HTR-8/SVneo (cell line): ENCODE results near the gene ZNF620.
"Not testable (repeated sequence)": the region's sequence is repeated elsewhere in the genome, so short reads cannot be mapped to it uniquely, and the experiment has no call there.

ENCODE experiments used
- DNase-seq: peaks from one replicate; pipeline ENCODE4 v3.0.0; 2011; ENCODE audit warnings: low spot score, mixed read lengths; ENCODE audit not compliant: insufficient read length
- FAIRE-seq: peaks from 2 replicates; lab custom pipeline; 2011; peaks lifted over from hg19 to GRCh38; lab: Jason Lieb, UNC

The ZNF620 gene

DNA sequence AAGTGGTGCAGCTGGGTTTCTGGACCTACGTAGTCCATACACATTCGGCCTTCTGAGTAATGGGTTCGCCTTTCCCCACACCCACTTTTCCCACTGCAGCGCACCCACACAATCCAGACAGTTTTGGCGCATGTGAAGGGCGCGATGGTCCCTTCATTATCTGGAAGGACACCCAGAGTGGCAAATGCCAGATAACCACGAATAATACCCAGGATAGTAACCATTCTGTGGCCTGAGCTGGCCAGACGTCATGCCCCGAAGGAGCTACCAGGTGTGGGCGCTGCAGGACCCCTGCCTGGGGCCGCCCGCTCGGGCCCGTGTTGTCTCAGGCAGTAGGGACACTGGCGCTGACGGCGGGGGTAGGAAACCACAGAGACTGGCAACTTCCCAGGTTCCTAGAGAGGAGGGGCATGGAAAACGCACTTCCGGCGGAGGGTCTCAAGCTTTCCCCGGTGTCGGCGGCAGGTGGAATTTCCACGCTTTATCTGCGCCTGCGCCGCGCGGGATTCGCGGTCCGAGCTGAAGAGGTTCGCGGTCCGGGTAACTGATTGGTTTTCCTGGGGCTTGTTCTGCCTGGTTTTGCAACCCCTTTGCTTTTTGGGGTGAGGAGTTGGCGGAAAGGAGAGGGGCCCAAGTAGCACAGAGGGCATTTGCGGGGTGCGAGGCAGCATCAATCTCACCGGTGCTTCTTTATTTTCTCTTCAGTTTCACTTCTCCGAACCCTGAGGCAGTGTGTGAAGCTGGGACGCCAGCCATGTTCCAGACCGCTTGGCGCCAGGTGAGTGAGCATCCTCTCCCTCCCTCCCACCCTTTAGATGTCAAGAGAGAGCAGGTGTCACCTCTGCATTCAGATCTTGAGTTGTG is at the start of gene ZNF620:
Gene ZNF620, plus strand, starts transcription at position 441 of the 864 bp plus-strand sequence. Its CDS starts 314 bp downstream, at position 755.
- no peak for FAIRE-seq
- peak; percentile 54 for DNase-seq

DNA sequence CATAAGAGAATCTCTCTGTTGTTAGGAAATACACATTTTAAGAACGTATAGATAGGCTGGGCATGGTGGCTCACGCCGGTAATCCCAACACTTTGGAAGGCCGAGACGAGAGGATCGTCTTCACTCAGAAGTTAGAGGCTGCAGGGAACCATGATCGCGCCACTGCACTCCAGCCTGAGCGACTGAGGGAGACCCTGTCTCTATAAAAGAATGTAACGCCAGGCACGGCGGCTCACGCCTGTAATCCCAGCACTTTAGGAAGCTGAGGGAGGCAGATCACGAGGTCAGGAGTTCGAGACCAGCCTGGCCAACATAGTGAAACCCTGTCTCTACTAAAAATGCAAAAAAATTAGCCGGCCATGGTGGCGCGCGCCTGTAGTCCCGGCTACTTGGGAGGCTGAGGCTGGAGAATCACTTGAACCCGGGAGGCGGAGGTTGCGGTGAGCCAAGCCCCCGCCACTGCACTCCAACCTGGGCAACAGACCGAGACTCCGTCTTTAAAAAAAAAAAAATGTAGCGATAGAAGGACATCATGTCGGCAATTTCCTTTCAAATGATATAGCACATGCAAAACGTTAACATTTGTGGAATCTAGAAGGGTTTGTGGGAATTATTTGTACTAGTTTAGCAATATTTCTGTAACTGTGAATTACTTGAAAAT is 49.4 kb upstream of the ZNF620 start:
- FAIRE-seq (no peak), DNase-seq (no peak)

DNA sequence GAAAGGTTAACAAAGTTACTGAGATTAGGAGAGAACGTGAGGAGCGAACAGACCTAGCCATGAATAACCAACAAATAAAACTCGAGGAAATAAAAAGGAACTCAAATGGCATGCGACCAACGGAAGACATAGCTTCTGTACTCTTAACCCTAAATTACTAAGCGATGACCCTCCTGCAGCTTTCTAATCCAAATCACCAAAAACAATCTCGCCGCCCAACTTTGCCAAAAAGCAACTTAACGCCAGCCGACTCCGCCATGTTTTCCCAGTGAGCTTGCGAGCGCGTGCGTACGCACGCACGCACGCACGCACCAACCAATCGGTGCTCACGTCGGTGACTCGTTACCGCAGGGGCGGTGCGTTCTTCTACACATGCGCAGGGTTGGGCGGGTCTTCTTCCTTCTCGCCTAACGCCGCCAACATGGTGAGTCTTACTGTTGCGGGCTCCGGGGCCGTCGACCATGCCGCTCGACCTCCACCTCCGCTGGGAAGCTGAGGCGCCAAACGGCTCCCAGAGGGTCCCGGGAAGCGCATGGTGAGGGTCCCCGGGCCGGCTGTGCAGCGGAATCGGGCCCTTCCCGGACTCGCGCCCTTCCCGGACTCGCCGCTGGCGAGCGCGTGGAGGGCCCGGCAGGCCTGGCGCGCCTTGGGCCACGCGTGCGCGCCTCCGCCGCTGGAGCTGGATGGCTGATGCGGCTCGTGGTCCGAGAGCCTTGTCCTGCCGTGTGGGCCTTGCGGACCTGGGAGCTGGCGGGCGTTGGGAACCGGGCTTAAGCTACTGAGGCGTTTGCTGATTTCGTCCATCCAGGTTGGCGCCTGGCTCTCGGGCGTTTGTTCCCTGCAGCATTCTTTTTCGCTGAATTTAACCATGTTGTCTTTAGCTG is 48.7 kb upstream of the ZNF620 start, which contains the start of gene RPL14:
Gene RPL14, plus strand, starts transcription at position 400 of the 884 bp plus-strand sequence. Its CDS starts 133 bp downstream, at position 533.
- FAIRE-seq (peak; percentile 80), DNase-seq (peak; percentile 92)

DNA sequence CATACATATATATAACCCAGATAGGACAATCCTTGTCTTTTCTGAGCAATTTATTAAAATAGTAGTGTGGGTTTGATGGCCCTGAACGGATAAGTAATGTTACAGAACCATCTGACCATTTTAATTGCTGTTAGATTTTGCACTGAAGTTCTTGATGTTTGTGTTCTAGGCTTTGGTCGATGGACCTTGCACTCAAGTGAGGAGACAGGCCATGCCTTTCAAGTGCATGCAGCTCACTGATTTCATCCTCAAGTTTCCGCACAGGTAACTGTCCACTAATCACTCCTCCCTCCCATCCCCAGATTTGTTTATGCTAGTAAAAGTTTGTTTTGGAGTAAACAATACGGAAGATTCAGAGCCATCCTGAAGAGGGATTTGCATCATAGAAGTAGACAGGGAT is 47.4 kb upstream of the ZNF620 start:
- FAIRE-seq (no peak), DNase-seq (no peak)

DNA sequence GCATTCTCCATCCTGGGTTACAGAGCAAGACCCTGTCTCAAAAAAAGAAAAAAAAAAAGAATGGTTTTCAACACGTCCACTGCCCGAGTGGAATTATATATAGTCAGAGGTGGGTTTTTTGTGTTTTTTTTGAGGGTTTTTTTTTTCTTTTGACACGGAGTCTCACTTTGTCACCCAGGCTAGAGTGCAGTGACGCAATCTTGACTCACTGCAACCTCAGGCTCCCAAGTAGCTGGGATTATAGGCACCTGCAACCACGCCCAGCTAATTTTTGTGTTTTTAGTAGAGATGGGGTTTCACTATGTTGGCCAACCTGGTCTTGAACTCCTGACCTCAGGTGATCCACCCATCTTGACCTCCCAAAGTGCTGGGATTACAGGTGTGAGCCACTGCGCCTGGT is 45.4 kb upstream of the ZNF620 start:
- FAIRE-seq, DNase-seq: not testable (repeated sequence)

DNA sequence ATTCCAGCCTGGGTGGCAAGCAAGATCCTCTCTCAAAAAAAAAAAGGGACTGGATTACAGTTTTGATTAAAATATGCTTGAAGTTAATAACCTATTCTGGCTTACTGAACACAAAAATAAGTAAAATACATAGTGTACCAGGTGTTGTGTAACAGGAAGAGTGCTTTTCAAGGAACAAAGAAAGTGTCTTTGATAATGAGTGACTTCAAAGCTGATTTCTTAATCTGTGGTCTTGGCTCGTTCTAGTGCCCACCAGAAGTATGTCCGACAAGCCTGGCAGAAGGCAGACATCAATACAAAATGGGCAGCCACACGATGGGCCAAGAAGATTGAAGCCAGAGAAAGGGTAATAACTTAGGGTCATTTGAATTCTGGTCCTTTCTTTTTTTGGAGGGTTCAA is 44.7 kb upstream of the ZNF620 start:
- DNase-seq (no peak), FAIRE-seq (no peak)

DNA sequence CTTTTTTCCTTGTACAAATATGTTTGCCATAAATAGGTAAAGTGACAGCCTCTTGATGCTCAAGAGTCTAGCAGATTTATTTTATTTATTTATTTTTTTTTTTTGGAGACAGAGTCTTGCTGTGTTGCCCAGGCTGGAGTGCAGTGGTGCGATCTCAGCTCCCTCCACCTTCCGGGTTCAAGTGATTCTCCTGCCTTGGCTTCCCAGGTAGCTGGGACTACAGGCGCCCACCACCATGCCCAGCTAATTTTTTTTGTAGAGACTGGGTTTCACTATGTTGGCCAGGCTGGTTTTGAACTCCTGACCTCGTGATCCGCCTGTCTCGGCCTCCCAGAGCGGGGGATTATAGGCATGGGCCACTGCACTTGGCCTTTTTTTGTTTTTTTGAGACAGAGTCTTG is 43.0 kb upstream of the ZNF620 start:
- not testable (repeated sequence) for DNase-seq, FAIRE-seq

DNA sequence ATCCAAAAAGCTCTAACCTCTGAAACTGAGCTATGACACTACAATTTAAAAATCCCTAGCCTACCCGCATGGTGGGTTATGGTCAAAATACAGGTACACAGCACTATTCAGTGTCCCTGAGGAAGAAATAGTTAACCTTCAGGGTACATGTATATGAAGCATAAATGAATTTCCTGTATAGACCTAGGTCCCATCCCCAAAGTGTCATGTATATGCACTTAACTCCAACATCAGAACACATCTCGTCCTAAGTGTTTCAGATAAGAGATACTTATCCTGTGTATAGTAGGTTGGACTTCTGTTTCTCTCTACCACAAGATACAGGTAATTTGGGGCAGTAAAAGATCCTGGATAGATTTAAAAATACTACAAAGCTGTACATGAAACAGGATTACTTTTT is 42.3 kb upstream of the ZNF620 start:
- DNase-seq, result no peak
- no peak for FAIRE-seq

DNA sequence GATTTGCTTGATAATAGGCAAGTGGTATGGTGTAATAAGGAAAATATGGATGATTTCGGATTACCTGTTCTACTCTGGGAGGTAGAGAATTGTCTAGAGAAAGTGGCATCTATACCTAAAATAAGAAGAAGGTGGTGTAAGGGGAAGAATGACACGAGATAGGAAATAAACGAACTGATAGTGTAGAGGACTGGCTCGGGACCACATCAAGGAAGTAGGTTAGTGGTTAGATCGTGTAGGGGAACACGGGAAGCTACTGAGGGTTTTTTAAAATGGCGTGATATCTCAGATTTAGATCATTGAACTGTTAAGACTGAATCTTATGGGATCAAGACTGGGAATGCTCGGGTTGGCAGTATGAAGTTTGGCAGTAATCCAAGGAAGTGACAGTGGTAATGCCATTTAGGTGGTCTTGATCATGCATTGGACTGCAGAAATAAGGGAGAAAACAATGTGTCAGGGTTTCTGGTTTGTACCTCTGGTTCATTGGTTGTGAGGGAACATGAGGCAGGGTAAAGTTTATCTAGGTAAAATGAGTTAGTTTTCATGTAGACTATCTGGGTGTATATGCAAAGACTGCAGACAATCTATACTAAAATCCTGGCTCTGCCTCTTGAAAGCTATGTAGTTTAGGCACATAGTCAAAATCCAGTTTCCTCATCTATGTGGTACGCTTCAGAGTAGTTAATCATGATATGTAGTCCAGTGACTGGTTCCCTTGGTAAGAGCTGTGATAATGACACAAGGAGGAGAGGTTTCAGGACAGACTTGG is 41.3 kb upstream of the ZNF620 start:
- FAIRE-seq (no peak), DNase-seq (no peak)

DNA sequence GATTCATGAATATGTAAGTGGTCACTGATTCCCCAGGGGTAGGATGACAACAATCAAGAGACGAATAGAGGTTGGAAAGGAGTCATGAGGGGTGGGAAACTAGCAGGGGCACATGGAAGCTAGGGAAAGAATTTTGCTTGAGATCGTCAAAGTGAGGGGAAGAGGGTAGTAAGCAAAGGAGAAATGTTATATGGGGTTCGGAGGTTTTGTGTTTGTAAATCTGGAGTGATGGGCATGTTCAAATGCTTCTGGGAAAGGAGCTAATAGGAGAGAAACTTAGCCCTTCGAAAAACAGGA is 40.8 kb upstream of the ZNF620 start:
- FAIRE-seq (no peak), DNase-seq (no peak)

DNA sequence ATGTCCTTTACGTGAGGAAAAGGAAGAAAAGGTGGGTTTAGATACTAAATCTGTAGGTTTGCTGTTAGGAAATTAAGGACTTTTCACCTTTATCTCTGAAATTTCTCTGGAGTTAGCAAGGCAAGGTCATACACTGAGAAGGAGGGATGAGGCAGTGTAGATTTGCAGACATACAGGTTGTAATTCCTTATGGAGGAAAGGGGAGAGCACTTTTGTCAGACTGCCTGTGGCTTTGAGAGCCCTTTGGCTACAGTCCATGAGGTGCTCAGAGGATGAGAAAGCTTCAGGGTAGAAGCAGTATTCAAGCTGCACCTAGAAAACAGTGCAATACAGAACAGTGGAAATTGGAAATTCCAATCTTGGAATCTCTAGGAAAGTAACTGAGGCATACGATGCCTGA is 40.4 kb upstream of the ZNF620 start:
- DNase-seq (no peak), FAIRE-seq (no peak)

DNA sequence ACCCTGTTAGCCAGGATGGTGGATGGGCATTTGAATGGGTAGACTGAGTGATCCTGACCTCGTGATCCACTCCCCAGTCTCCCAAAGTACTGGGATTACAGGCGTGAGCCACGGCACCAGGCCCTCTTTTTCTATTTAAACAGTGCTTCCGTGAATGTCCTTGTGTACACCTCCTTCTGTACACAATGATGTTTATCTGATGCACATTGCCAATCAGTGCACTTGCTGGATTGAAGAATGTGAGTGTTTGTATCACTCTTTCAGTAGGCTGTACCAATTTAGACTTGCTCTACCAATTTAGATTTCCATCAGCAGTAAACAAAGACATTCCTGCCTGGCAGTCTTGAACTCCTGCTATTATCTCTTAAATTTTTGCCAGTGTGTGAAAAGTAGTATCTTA is 37.8 kb upstream of the ZNF620 start:
- no peak for FAIRE-seq
- no peak for DNase-seq

DNA sequence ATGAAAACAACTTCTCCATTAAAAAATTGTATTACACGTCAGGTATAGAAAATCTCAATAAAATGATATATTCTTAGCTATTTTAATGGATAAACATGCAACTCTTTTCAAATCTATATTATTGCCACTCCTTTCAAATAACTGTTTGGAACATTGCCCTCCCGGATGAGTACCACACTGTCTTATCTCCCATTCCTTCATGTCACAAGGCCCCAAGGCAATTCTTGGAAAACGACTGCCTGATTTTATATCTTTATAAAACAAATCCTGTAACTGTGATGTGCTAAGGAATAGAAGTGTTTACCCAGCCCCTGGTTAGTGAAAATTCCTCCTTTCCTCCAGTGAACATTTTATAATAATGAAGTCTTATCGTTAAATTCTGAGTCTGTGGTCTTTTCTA is 35.1 kb upstream of the ZNF620 start:
- no peak for DNase-seq
- no peak for FAIRE-seq

DNA sequence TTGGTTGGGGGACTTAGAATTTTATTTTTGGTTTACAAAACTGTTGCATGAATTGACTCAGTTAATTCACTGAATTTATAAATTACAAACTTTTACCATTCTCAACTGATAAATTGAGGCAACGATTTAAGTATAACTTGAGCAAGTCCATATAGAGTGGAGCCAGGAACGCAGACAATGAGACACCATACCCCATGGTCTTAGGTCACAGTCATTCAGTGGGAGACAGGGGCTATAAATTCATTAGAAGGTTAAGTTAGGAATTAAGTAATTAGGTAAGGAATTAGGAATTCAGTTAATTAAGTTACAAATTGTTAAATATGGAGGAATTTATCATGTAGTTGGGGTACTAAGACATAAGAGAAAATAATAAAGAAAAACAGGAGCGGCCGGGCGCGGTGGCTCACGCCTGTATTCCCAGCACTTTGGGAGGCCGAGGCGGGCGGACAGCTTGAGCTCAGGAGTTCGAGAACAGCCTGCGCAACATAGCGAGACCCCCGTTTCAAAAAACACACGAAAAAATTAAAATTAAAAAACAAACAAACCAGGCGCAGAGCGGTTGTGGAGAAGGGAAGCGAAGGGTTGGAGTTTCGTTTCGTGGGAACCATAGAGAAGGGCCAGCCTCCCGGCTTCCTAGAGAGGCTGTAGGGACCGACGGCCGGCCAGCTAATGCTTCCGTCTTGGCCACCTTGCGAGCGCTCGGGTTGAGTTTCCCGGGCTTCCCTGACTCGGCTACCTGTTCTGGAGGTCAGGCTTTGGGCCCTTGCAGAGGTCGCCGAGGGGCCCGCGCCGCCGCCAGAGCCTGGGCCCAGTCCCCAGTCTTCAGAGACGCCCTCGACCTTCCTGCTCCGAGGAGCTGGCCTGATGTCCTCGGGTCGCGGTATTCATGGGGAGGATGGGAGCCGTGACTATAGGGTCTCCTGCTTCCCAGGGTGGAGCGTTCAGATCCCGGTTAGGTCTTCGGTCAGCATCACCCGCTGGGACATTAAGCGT is 29.1 kb upstream of the ZNF620 start, which contains the start of gene ZNF619:
Gene ZNF619, plus strand, starts transcription at position 645 of the 993 bp plus-strand sequence. CDS start 858 bp downstream, outside the sequence.
- peak; percentile 64 for DNase-seq
- FAIRE-seq, result no peak

DNA sequence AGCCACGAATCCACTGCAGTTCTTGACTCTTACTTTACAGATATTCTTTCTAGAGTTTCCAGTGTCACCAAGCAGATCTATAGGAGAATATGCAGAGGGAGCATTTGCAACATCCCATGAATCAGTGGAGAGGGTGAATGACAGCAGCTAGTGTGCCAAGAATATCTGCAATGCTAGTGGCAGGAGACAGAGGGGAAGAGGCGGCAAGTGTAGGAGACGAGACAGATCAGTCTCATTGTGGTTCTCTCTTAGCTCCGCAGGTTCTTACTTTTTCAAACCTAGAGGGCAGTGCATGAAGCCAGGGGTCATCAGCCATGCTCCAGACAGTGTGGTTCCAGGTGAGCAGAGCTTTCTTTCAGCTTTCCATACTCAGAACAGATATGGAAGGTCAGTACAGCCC is 28.2 kb upstream of the ZNF620 start:
- no peak for FAIRE-seq
- no peak for DNase-seq

DNA sequence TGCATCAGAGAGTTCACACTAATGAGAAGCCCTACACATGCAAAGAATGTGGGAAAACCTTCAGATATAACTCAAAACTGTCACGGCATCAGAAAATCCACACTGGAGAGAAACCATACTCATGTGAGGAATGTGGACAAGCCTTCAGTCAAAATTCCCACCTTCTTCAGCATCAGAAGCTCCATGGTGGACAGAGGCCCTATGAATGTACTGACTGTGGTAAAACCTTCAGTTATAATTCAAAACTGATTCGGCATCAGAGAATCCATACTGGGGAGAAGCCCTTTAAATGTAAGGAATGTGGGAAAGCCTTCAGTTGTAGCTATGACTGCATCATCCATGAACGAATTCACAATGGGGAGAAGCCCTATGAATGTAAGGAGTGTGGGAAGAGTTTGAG is 18.7 kb upstream of the ZNF620 start:
- DNase-seq (no peak), FAIRE-seq (no peak)

DNA sequence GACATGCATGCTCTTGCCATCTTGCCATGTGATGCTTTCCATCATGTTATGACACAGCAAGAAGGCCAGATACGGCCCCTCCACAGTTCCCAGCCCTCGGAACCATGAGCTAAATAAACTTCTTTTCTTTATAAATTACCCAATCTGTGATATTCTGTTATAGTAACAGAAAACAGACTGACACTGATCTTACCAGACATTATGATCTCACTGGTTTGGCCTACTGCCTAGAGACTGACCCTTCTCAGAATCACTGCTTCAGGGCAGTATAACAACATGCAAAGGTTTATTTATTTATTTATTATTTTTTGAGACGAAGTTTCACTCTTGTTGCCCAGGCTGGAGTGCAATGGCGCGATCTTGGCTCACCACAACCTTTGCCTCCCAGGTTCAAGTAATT is 14.9 kb upstream of the ZNF620 start:
- DNase-seq (no peak), FAIRE-seq (no peak)

DNA sequence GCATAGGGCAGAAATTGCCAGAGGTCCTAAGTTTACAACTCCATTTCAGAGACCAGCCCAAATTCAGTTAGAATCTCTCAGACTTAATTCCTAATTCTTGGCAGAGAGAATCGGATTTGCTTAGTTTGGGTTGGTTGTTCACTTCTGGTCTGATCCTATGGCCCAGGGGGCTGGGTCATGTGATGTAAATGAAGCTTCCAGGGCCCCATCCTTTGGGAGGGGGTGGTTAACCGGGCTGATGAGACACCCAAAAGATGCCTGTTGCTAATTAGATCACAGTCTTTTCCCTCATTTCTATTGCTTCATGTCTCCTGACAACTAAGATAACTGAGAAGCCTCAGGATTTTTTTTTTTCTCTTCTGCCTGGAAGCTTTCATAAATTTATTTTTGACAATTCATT is 11.1 kb upstream of the ZNF620 start:
- no peak for DNase-seq
- no peak for FAIRE-seq

DNA sequence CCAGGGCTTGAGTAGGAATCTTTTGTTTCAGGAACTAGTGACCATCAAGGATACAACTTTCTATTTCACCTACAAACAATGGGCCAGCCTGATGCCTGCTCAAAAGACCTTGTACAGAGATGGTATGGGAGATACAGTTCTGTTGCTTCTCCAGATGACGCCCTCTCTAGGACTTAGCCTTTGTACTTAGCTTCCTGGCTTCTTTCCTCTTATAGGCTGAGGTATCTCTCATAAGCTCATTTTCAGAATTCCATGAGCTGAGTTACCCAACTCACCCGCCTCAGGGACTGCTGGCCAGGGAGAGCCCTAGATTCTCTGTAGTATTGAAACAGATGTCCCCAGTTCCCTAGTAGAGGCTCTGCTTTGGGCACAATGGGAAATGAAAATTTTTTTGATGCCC is 8.6 kb upstream of the ZNF620 start:
- DNase-seq (no peak), FAIRE-seq (no peak)
